ENCODE results near the gene KIAA1671.
"Not testable (repeated sequence)": the region's sequence is repeated elsewhere in the genome, so short reads cannot be mapped to it uniquely, and the experiment has no call there.

Gene KIAA1671

DNA sequence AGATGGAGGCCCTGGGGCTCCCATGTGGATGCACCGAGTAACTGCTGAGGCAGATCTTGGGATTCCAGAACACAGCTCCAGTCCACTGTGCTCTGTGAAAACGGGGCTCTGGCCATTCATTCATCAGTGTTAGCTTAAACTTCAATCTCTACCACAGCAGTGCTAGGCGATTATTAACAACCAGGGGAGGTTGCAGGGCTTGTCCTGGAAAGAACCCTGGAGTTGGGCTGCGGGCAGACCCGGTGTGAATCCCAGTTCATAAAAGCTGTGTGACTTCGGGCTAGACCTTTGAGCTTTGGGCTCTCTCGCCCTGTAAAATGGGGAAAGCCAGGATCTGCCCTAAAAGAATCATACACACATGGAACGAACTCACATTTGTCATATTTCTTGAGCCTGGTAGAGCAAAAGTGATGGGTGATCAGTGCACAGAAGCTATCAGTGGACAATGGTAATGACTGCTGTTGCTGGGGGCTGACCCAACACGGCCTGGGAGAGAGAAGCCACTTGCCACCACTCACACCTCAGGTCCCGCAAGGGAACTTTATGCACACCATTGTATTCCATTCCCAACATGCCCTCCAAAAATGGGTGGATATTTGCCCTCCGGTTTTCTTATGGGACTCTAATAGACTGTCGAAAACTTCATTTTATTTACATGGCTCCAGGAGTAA is 231.6 kb downstream of the KIAA1671 start:
- DNase-seq = no peak

DNA sequence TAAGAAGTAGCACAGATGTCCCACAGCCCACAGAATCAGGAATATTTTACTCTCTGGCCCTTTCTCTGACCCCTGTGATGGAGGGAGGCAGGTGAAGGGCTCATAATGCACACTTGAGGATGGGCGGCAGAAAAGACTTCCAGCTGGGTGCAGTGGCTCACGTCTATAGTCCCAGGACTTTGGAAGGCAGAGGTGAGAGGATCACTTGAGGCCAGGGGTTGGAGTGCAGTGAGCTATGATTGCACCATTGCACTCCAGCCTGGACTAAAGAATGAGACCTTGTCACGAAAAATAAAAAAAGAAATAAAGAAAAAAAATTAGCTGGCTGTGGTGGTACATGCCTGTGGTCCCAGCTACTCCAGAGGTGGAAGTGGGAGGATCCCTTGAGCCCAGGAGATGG is 233.6 kb downstream of the KIAA1671 start:
- DNase-seq = no peak

DNA sequence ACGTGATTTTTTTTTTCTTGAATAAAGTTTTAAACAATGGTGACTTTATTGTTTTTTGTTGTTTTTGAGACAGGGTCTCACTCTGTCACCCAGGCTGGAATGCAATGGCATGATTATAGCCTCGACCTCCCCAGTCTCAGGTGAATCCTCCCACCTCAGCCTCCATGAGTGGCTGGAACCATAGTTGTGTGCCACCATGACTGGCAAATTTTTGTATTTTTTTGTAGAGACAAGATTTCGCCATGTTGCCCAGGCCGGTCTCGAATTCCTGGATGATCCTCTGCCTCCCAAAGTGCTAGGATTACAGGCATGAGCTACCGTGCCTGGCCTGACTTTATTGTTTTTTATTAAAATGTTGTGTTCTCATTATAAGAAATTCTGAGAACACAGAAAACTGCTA is 235.0 kb downstream of the KIAA1671 start:
- DNase-seq = no peak

DNA sequence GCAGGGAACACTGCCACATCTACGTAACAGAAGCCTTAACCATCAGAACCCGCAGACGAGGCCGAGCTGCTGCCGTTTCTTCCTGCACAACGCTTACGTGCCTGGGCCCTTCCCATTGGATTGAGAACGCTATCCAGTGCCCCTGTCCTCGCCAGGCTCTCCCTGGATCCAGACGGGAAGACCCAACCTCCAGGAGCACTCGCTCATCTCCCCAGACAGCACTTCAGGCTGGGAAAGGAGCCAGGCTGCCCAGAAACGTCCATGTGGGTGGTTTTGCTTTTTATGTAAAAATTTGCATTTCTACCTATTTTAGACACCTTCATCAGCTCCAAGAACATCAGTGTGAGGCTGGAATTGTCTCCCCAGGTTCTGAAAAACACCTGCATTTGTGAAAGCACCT is 239.9 kb downstream of the KIAA1671 start:
- no peak for DNase-seq

DNA sequence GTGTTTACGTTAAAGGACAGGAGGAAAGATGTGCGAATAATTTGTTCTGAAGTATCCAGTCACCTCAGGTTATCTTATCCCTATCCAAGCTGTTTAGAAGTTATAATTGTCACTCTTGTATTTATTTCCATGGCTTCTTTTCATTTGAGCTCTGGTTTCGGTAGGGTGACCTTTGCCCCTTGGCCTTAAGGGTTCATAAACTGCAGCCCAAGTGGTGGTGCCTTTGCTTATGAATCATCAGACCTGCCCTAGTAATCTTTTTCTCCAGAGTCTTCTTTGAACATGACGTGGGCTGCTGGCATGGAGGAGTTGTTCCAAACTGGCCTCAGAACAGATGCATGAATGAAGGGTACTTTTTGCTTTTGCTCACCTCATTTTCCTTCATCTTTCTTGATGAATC is 240.6 kb downstream of the KIAA1671 start:
- DNase-seq = no peak

DNA sequence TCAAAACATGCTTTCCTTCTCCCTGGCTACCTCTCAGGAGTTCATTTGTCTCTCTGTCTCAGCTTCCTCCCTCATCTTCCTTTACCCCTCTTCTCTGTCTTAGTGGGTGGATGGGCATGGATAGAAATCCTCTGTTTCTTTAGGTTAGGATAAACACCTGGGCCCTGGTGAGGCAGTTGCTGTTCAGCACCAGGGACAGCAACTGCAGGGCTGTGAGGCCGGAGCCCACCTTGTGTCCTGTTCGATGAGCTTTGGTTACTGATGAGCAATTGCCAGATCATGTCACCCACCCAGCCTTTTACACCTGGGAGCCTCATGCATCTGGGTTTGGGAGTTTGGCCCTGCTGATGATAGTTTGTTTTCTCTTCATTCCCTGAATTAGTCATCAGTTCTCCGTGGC is 241.0 kb downstream of the KIAA1671 start:
- no peak for DNase-seq

DNA sequence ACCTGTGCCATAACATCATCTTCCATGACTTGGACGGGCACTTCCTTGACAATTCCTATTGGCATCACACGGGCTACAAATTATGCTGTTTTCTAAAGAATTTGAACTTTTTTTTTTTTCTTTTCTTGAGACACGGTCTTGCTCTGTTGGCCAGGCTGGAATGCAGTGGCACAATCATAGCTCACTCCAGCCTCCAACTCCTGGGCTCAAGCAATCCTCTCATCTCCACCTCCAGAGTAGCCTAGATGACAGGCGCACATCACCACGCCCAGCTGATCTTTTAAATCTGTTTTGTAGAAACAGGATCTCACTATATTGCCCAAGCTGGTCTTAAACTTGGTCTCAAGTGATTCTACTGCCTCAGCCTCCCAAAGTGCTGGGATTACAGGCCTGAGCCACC is 243.8 kb downstream of the KIAA1671 start:
- DNase-seq = no peak

DNA sequence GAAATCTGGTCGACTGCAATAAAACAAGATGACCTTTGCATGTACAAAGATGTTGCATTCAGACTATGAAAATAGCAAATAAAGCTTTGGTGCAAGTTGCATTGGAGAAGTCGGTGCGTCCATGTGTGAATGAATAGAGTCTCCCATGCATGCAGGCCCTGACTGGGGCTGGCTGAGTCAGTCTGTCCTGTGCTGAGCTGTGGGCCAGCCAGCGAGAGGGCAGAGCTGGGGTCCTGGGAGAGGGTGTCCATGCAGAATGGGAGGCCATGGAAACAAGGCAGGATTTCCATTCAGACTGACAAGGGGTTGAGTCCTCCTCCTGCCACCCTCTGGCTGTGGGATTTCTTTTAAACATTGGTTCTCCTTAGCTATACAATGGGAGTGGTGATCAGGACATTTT is 244.8 kb downstream of the KIAA1671 start:
- DNase-seq = peak in 1 of 56 donors; percentile 7

DNA sequence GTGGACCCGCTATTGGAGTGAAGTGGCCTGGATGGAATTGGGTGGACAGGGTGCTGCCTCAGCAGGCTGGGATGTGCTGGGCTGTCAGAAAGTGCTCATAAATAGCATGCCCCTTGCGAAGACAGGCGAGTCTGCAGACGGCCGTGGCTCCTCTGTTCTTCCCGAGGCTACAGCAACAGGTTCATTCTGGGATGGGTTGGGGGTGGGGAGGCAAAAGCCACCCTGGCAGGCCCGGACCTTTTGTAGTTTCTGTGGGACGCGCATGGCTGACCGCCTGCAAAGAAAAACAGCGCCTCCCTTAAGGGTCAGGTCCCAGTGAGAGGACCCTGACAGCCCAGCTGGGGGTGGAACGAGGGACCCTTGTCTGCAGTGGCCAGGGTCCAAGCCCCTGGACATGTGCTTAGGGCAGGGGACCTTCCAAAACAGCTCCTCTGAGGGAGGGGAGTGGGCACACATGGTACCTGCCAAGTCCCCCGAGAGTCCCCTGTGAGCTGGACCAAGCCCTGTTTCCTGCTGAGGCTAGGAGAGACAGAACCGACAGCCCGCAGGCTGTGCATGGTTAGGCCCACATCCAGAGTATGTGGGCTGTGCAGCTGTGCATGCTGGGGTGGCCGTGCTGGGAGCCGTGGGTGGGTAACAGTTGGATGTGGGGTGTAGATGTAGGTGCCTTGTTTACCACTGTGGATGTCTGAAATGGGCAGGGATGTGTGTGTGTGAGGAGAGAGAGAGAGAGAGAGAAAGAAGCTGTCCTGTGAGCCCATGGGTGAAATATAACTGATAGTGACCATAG is 247.4 kb downstream of the KIAA1671 start, which contains the start of gene CRYBB3:
TSS of gene CRYBB3 (plus strand) at position 128 of the 790 bp plus-strand sequence. CDS start 1,539 bp downstream, outside the sequence.
- no peak for DNase-seq

DNA sequence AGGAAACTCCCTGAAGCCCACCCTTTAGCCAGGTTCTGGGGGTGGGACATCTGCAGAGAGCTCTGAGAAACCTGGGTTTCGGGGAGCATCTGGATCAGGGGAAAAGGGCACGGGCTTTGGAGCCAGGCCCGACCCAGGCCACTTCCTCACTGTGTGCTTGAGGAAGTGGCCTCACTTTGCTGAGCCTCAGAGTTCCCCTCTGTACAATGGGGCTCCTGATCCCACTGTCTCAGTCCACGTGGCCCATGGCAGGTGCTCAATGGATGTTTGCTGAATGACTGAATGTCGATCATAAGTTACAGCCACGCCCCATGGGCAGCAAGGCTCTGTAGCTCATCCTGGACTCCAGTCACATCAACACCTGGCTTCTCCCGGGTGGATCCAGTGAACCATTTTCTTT is 248.5 kb downstream of the KIAA1671 start:
- no peak for DNase-seq

DNA sequence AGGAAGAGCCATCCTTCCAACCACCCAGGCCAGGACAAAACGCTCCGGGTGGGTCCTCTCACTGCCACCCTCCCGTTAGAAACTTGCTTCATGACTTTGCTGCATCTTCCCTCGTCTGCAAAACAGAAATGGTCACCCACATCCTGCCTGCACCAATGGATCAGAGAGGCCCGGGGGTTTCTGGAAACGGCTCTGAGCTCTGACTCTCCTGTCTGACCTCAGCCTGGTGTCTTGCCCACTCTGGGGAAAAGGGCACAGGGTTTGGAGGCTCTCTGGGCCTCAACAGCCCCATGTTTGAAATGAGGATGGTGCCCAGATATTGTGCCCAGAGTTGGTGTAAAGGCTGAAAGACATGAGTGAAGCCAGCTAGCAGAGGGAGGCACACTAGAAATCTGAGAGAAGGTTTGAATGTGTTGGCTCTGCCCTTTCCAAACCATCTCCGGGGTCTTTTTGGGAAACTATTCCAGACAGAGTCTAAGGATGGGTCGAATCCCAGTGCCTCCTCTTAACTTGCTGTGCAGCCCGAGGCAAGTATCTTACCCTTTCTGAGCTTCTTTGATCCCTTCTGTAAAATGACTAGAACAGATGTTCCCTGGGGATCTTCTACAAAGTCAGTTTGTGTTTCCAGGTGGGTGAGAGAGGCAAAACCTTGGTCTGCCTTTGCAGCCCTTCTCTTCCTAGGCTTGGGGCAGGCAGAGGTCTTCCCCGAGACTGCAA is 249.2 kb downstream of the KIAA1671 start:
- no peak for DNase-seq

DNA sequence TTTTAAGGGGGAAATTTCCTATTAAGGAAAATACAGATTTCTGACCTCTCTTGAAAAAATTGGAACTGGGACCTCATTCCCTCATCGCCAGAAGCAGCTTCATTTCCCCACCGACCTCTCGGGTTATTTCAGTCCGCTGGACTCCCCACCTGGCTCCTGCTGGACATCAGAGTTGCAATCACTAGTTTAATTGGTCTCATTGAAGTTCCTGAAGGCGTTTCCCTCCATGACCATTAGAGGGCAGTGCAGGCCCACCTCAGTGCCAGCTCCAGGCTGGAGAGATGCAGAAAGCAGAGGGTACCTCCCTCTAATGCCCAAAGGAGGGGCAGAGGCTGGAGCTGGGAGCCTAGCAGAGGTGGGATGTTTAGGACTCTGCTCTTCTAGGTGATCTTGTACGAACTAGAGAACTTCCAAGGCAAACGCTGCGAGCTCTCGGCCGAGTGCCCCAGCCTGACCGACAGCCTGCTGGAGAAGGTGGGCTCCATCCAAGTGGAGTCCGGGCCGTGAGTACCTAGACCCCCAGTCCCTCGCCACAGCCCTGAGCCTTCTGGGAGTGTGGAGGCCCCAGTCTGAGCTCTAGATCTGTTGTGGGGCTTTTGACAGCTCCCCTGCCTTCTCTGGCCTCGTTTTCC is 249.9 kb downstream of the KIAA1671 start:
- peak in 39 of 56 donors; percentile 1 to 71 (median 13) for DNase-seq

DNA sequence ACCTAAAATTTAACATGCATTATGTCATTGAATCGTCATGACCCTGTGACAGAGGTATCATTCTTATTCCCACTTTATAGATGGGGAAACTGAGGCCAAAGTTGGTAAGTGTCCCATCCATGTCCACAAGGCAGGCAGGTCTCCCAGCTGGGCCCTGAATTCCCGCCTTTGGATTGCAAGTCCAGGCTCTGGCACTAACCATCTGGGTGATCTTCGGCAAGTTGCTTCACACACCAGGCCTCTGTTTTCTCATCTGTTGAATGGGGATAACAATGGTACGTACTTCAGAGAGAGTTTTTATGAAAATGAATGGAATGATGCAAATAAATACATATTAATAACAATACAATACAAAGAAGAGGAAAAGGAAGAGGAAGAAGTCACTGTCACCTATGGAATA is 250.6 kb downstream of the KIAA1671 start:
- no peak for DNase-seq

DNA sequence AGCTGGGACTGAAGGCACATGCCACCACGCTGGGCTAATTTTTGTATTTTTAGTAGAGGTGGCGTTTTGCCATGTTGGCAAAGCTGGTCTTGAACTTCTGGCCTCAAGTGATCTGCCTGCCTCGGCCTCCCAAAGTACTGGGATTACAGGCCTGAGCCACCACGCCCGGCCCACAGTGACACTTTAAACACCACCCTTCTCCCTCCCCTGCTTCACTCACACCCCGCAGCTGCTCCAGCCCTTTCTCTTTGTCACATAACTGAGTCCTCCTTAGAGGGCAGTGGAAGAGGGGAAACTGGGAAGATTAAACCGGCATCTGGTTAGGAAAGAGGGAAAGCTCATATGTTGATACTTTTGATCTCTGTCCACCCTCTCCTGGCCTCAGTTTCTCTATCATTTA is 252.0 kb downstream of the KIAA1671 start:
- not testable (repeated sequence) for DNase-seq

DNA sequence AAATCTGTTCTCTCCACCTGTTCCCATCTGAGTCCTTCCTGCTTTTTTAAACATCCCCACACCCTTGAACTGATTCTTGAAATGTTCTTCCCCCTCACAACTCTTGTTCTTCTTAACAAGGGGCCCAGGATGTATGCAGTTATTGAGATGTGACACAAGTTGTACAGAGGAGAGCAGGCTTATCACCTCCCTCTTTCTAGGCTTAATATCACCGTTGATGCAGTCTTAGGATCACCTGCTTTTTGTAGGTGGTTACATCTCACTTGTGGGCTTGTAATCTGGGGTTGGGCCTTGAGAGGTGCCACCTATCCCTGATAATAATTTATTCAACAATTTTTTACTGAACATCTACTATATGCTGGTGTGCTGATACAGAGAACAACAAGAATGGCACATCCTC is 253.3 kb downstream of the KIAA1671 start:
- DNase-seq = no peak

DNA sequence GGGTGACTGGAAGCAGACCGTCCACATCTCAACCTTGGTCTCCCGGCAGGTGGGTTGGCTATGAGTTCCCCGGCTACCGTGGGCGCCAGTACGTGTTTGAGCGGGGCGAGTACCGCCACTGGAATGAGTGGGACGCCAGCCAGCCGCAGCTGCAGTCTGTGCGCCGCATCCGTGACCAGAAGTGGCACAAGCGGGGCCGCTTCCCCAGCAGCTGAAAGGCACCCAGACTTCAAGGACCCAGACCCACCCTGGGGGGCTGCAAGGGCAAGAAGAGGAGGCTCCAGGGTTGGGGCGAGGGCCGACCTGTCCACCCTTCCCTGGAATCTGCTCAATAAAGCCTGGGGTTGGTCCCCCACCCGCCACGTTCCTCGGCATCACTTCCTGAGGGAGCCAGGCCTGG is 254.5 kb downstream of the KIAA1671 start:
- no peak for DNase-seq

DNA sequence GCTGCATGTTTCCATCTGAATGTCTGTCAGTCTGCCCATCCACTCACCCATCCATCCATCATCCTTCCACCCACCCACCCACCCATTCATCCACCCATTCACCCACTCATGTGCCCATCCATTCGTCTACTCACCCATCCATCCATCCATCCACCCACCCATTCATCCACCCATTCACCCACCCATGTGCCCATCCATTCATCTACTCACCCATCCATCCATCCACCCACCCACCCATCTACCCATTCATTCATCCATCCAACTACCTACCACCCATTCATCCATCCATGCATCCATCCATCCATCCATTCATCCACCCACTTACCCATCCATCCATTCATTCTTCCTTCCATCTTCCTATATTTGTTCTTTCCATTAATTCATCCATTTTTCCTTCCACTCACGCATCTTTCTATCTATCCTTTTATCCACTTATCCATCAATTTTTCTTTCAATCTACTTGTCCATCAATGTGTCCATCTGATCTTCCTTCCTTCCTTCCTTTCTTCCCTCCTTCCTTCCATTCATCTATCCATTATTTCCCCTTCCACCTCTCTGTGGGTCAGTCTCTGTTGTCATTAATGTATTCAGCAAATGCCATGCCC is 255.1 kb downstream of the KIAA1671 start:
- no peak for DNase-seq

DNA sequence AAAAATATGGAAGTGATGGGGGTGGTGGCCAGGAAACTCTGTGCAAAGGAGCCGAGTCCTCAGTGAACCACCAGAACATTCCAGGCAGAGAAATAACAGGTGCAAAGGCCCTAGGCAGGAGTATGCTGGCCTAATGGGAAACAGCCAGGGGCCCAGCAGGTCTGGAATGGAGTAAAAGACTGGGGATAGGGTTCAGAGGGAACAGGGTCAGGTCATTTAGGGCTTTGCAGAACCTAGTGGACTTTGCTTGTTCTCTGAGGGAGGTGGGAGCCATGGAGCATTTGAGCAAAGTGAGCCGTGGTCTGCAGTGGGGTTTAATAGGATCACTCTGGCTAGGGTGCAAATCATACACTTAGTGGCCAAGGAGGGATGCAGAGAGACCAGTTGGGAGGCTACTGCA is 255.8 kb downstream of the KIAA1671 start:
- DNase-seq = no peak

DNA sequence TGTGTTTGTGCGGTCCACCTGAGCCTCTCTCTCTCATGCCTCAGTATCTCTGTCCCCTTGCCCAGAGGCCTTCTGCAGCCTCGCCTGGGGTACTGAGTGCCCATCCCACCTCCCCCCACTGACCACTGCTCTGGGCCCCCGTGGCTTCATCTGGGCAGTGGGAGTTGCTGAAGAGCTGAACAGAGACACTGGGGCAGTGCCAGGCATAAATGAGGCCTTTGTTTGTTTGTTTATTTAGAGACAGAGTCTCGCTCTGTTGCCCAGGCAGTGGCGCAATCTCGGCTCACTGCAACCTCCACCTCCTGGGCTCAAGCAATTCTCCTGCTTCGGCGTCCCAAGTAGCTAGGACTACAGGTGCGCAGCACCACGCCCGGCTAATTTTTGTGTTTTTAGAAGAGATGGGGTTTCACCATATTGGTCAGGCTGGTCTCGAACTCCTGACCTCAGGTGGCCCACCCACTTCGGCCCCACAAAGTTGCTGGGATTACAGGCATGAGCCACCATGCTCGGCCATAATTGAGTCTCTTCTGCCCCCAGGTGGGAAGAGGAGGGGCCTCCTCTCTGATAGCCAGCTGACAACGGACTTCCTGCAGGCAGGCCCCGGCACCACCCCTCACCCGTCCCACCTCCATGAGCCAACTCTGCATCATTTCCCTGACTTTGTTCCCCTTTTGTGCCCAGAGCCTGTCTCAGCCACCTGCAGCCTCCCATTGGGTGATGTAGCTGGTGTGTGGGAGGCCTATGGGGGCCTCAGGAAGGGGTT is 256.4 kb downstream of the KIAA1671 start:
- no peak for DNase-seq

DNA sequence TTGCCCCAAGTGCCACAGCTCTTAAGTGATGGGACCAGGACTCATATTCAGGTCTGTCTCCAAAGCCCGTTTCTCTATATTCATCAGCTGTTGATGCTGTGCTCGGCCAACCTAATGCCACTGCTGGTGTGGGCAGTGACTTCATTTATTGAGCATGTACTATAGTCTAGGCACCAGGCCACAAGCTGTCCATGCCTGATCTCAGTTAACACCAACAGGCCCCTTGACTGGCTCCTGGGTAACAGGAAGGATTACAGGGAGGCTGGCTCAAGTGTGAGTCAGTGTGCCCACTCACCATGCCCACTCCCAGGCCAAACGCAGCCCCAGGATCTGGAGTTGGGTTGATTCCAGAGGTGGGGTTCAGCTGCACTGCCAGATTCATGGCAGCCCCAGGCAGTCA is 258.3 kb downstream of the KIAA1671 start:
- DNase-seq = no peak

DNA sequence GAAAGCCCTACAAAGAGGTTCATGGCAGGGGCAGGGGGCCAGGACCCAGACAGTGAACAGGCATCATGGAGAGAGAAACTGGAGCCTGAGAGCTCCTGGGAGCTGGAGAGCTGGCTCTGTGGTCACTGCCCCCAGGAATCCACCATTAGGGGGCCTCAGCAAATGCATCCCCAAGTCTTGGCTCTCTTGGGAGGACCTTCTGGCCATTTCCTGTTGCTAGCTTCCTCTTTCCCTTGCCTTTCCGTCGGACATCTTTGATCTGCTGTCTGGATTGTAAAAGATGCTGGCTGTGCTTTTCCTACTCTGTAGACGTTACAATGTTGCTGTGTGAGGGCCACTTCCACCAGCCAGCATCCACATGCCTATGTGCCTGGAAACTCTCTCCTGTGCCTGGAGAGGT is 259.8 kb downstream of the KIAA1671 start:
- DNase-seq = no peak
